HTERT RPE-1 (cell line): ENCODE measurements around the gene RPL39.
"Not testable (repeated sequence)": the region's sequence is repeated elsewhere in the genome, so short reads cannot be mapped to it uniquely, and the experiment has no call there.

Experiments
- in situ Hi-C: fragments of 300-500 bp; cut with MboI; formaldehyde crosslinking; loops from 4 replicates; pipeline ENCODE4 v1.14.3; 2020; ENCODE audit warnings: low sequenced_read_pairs

Gene RPL39

DNA sequence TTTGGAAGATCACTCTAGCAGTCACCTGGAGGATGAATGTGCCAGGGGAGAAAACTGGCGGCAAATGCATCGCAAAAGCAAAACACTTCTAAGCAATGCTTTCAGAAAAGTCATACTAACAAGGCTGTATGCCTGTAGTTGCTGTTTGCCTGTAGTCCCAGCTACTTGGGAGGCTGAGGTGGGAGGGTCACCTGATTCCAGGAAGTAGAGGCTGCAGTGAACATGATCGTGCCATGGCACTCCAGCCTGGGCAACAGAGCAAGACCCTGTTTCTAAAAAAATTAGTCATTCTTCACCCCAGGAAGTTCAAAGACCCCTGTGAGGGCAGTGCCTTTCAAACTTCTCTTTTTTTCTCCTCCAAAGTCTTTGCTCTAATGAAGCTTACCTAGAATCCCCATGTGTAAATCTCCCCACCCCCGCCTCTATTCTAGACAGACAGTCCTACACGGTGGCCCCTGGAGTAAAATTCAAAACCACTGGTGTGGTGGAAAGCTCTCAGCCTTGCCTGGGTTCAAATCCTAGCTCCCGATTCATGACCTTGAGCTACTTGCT, 27.5 kb downstream of the RPL39 start:
- in situ Hi-C loops: no loop called here

GRCh38 chrX:119763181-119763580, 28.2 kb downstream of the RPL39 start:
- in situ Hi-C loops: no loop called here

GRCh38 chrX:119762718-119763117, 28.7 kb downstream of the RPL39 start:
- in situ Hi-C loops: no loop called here

GRCh38 chrX:119760026-119760877, 31.2 kb downstream of the RPL39 start:
- in situ Hi-C loops: no loop called here

DNA sequence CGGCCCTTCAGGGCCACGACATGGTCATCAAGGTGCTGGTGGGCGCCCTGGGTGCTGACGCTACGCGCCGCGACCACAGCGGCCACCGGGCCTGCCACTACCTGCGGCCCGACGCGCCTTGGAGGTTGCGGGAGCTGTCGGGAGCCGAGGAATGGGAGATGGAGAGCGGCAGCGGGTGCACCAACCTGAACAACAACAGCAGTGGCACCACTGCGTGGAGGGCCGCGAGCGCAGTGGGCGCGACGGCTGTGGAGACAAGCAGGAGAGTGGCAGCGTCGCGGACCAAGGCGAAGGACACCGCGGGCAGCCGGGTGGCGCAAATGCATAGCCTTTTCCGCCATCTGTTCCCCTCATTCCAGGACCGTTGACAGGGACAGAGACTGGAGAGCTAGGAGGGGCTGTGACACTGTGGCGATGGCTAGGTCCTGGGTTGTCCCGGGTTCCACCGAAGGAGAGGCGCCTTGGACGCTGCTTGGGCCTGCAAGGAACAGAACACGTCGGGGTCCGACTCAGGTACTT, 32.1 kb downstream of the RPL39 start:
- in situ Hi-C loops: no loop called here

GRCh38 chrX:119758731-119759247, 32.6 kb downstream of the RPL39 start:
- in situ Hi-C loops: no loop called here

- in situ Hi-C loops: no loop called here
Measured at GRCh38 chrX:119757979-119758730, 33.3 kb downstream of the RPL39 start, which contains the start of gene SOWAHD. Gene SOWAHD (plus strand): TSS chrX:119758588. CDS start chrX:119758668, 80 bp downstream.

DNA sequence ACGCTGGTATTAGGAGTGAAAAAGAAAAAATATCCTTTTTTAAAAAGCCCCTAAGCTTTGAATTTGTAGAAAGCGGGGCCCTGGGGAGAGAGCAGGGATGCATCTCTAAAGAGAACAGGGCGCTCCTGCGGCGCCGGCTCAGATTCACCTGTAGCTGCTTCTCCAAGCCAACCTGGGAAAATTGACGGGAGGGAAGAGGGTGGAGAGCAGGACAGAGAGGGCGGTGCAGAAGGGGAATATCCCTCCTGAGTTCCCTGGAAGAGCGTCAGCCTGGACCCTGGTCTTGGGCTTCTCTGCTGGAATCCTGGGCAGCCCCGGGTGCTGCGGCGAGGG, 33.8 kb downstream of the RPL39 start:
- in situ Hi-C loops: no loop called here

- in situ Hi-C loops: no loop called here
Measured at GRCh38 chrX:119756926-119757635, 34.3 kb downstream of the RPL39 start.

GRCh38 chrX:119755981-119756533, 35.4 kb downstream of the RPL39 start:
- in situ Hi-C loops: no loop called here

- in situ Hi-C loops: no loop called here
Measured at GRCh38 chrX:119753639-119754257, 37.7 kb downstream of the RPL39 start.

- in situ Hi-C loops: no loop called here
Measured at GRCh38 chrX:119753001-119753400, 38.4 kb downstream of the RPL39 start.

- in situ Hi-C loops: not testable (repeated sequence)
Measured at GRCh38 chrX:119750751-119751150, 40.7 kb downstream of the RPL39 start.

- in situ Hi-C loops: not testable (repeated sequence)
Measured at GRCh38 chrX:119750131-119750530, 41.3 kb downstream of the RPL39 start.

GRCh38 chrX:119745283-119745848, 46.1 kb downstream of the RPL39 start:
- in situ Hi-C loops: no loop called here

DNA sequence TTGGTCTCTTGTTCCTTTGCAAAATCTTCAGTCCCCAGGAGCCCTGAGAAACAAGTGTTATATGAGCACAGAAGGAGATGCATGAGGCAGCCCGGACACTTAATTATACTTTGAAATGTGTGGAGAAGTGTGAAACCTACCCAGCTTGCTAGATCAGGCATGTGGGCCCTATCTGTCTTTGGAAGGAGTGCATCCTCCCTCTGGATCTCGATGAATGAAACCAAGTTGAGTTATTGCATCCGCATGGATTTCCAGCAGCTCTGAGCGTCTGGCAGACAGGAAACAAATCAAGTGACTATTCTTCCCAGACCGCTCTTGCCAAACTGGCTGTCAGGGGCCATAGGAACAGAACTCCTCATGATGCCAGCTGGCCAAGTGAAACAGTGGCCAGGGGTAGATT, 52.7 kb downstream of the RPL39 start:
- in situ Hi-C loops: no loop called here
